Measurements from ENCODE around the gene CD2AP.

The CD2AP gene

GRCh38 chr6:47587493-47587892 is 109.9 kb downstream of the CD2AP start:
- no peaks in the 10 kb centered on the region for H3K27me3 ChIP-seq (ENCODE audit: insufficient read depth, poor library complexity, severe bottlenecking)
- TF ChIP-seq REST (IDR thresholded peaks at IDR 0.05; ENCODE audit: insufficient replicate concordance, low read depth) (no peak), POLR2AphosphoS5 (IDR thresholded peaks at IDR 0.05; ENCODE audit: low read depth) (no peak), CTCF (IDR thresholded peaks at IDR 0.05; ENCODE audit: insufficient read depth, low read length) (no peak), SPI1 (IDR thresholded peaks at IDR 0.05; ENCODE audit: borderline replicate concordance, low read depth) (no peak), GABPA (IDR thresholded peaks at IDR 0.05; ENCODE audit: low read depth) (no peak)
- H3K27ac ChIP-seq (replicated peaks): no peak overlapping the region
- DNase-seq (ENCODE audit: low read depth in 1 of 2, low spot score in 1 of 2): no peak
- H3K4me3 ChIP-seq (replicated peaks; ENCODE audit: insufficient read depth, low read length): no peak overlapping the region

- no peak for TF ChIP-seq SPI1 (IDR thresholded peaks at IDR 0.05; ENCODE audit: borderline replicate concordance, low read depth)
- TF ChIP-seq GABPA (IDR thresholded peaks at IDR 0.05; ENCODE audit: low read depth): no peak
- TF ChIP-seq REST (IDR thresholded peaks at IDR 0.05; ENCODE audit: insufficient replicate concordance, low read depth): no peak
- TF ChIP-seq POLR2AphosphoS5 (IDR thresholded peaks at IDR 0.05; ENCODE audit: low read depth): no peak
- no peak for TF ChIP-seq CTCF (IDR thresholded peaks at IDR 0.05; ENCODE audit: insufficient read depth, low read length)
- H3K27ac ChIP-seq (replicated peaks): no peak overlapping the region
- H3K4me3 ChIP-seq (replicated peaks; ENCODE audit: insufficient read depth, low read length): no peak overlapping the region
- no peaks in the 10 kb centered on the region for H3K27me3 ChIP-seq (ENCODE audit: insufficient read depth, poor library complexity, severe bottlenecking)
- DNase-seq (ENCODE audit: low read depth in 1 of 2, low spot score in 1 of 2): no peak
These were observed 114.7 kb downstream of the CD2AP start for GRCh38 chr6:47592131-47592840.

GRCh38 chr6:47593979-47594378 is 116.4 kb downstream of the CD2AP start:
- Histone ChIP-seq H3K4me3 (replicated peaks; ENCODE audit: insufficient read depth, low read length) (no peak overlapping the region), H3K27ac (replicated peaks) (no peak overlapping the region), H3K27me3 (ENCODE audit: insufficient read depth, poor library complexity, severe bottlenecking) (no peaks in the 10 kb centered on the region)
- no peak for DNase-seq (ENCODE audit: low read depth in 1 of 2, low spot score in 1 of 2)
- TF ChIP-seq GABPA (IDR thresholded peaks at IDR 0.05; ENCODE audit: low read depth) (no peak), SPI1 (IDR thresholded peaks at IDR 0.05; ENCODE audit: borderline replicate concordance, low read depth) (no peak), REST (IDR thresholded peaks at IDR 0.05; ENCODE audit: insufficient replicate concordance, low read depth) (no peak), POLR2AphosphoS5 (IDR thresholded peaks at IDR 0.05; ENCODE audit: low read depth) (no peak), CTCF (IDR thresholded peaks at IDR 0.05; ENCODE audit: insufficient read depth, low read length) (no peak)

All from HL-60 (cell line).